Osteoblast (primary cell): ENCODE results near the gene TOM1L2. TPM values are rescaled to one million over a fixed set of nuclear protein-coding genes. Genes with fewer than 3 reads are reported as not detected.

Experiments used
- DNase-seq: peaks from one replicate; pipeline ENCODE4 v3.0.0; 2011; ENCODE audit warnings: low spot score, mixed read lengths; ENCODE audit not compliant: insufficient read length; ENCODE audit errors: missing footprints
- H2AFZ ChIP-seq: 2 replicates; pipeline ENCODE4 v1.6.0; 2011; ENCODE audit warnings: mild to moderate bottlenecking, low read length
- H3K27ac ChIP-seq: 2 replicates; pipeline ENCODE4 v1.5.1; 2011; ENCODE audit warnings: mild to moderate bottlenecking, low read depth, low read length, moderate library complexity
- H3K27me3 ChIP-seq: 2 replicates; pipeline ENCODE4 v1.6.0; 2012; ENCODE audit warnings: mild to moderate bottlenecking, control low read depth, inconsistent platforms, low read length, moderate library complexity; ENCODE audit not compliant: insufficient read depth
- H3K36me3 ChIP-seq: 2 replicates; pipeline ENCODE4 v1.5.1; 2011; ENCODE audit warnings: mild to moderate bottlenecking, low read length, control low read depth, moderate library complexity; ENCODE audit not compliant: insufficient read depth
- H3K4me1 ChIP-seq: 2 replicates; pipeline ENCODE4 v1.5.1; 2011; ENCODE audit warnings: mild to moderate bottlenecking, low read length, control low read depth, moderate library complexity; ENCODE audit not compliant: insufficient read depth
- H3K4me2 ChIP-seq: 2 replicates; pipeline ENCODE4 v1.6.0; 2011; ENCODE audit warnings: mild to moderate bottlenecking, low read length; ENCODE audit not compliant: insufficient read depth
- H3K4me3 ChIP-seq: fragments of 200-600 bp; sonication (generic); 3 replicates; pipeline ENCODE4 v1.5.1; 2012; ENCODE audit warnings: mild to moderate bottlenecking, low read length, inconsistent platforms; ENCODE audit not compliant: insufficient read depth
- H3K79me2 ChIP-seq: 2 replicates; pipeline ENCODE4 v1.6.0; 2012; ENCODE audit warnings: mild to moderate bottlenecking, low read length, control low read depth, inconsistent platforms; ENCODE audit not compliant: insufficient read depth
- H3K9me3 ChIP-seq: 2 replicates; pipeline ENCODE4 v1.5.1; 2011; ENCODE audit warnings: low read depth, low read length, control low read depth
- H4K20me1 ChIP-seq: 2 replicates; pipeline ENCODE4 v1.6.0; 2012; ENCODE audit warnings: mild to moderate bottlenecking, low read length, control low read depth; ENCODE audit not compliant: insufficient read depth
- total RNA-seq: library from RNA; depleted of rRNA; stranded (reverse); fragments of >200 nt; gene quantifications from 2 replicates; pipeline ENCODE4 v1.2.3, GENCODE V29; 2012
- TF ChIP-seq, protein P1 (sequence below): IDR thresholded peaks from 2 replicates; pipeline ENCODE4 v1.5.1; 2011; ENCODE audit warnings: mild to moderate bottlenecking, low read depth, low read length, moderate library complexity; ENCODE audit errors: extremely low read depth

Gene TOM1L2
- total RNA-seq, 1 donor, result 38.7 TPM

DNA sequence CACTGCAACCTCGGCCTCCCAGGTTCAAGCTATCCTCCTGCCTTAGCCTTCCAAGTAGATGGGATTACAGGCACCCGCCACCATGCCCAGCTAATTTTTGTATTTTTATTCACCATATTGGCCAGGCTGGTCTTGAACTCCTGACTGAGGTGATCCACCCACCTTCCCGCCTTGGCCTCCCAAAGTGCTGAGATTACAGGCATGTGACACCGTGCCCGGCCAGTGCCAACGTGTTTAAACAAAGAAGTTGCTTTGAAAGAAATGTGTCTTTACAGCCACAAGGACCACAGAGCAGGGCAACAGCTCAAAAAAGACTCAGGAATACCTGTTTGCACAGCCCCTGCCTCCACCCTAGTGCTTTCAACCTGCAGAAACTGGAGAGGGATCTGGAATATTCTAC is 41.8 kb upstream of the TOM1L2 start:
- no peaks in the 10 kb centered on the region for H3K36me3 ChIP-seq
- peaks cover 9% of the 10 kb centered on the region for H3K4me1 ChIP-seq
- no peaks in the 10 kb centered on the region for H3K79me2 ChIP-seq
- H3K4me2 ChIP-seq, result no peak overlapping the region
- TF ChIP-seq, protein P1, sequence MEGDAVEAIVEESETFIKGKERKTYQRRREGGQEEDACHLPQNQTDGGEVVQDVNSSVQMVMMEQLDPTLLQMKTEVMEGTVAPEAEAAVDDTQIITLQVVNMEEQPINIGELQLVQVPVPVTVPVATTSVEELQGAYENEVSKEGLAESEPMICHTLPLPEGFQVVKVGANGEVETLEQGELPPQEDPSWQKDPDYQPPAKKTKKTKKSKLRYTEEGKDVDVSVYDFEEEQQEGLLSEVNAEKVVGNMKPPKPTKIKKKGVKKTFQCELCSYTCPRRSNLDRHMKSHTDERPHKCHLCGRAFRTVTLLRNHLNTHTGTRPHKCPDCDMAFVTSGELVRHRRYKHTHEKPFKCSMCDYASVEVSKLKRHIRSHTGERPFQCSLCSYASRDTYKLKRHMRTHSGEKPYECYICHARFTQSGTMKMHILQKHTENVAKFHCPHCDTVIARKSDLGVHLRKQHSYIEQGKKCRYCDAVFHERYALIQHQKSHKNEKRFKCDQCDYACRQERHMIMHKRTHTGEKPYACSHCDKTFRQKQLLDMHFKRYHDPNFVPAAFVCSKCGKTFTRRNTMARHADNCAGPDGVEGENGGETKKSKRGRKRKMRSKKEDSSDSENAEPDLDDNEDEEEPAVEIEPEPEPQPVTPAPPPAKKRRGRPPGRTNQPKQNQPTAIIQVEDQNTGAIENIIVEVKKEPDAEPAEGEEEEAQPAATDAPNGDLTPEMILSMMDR, result no peak
- H4K20me1 ChIP-seq, result peaks cover 2% of the 10 kb centered on the region
- H2AFZ ChIP-seq, result no peak overlapping the region
- no peak for DNase-seq
- H3K4me3 ChIP-seq, result no peak overlapping the region
- H3K9me3 ChIP-seq, result no peaks in the 10 kb centered on the region
- H3K27ac ChIP-seq, result no peak overlapping the region
- no peaks in the 10 kb centered on the region for H3K27me3 ChIP-seq

DNA sequence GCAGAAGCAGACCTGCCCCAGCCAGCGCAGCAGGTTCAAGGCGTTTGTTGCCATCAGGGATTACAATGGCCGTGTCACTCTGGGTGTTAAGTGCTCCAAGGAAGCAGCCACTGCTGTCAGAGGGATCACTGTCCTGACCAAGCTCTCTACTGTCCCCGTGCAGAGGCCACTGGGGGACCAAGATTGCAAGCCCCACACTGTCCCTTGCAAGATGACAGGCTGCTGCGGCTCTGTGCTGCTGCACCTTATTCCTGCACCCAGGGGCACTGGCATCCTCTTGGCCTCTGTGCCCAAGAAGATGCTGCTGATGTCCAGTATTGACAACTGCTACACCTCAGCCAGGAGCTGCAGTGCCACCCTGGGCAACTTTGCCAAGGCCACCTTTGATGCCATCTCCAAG is 39.1 kb upstream of the TOM1L2 start:
- Histone ChIP-seq H3K4me2 (no peak overlapping the region), H4K20me1 (no peaks in the 10 kb centered on the region), H3K27ac (no peak overlapping the region), H3K4me1 (peaks cover 13% of the 10 kb centered on the region), H3K9me3 (no peaks in the 10 kb centered on the region), H3K27me3 (no peaks in the 10 kb centered on the region), H3K36me3 (no peaks in the 10 kb centered on the region), H2AFZ (no peak overlapping the region), H3K4me3 (no peak overlapping the region), H3K79me2 (no peaks in the 10 kb centered on the region)
- DNase-seq, result no peak
- TF ChIP-seq, protein P1, result no peak

- H3K27me3 ChIP-seq, result no peaks in the 10 kb centered on the region
- no peak overlapping the region for H3K4me2 ChIP-seq
- no peaks in the 10 kb centered on the region for H3K79me2 ChIP-seq
- TF ChIP-seq, protein P1, result no peak
- H3K9me3 ChIP-seq, result no peaks in the 10 kb centered on the region
- H3K4me3 ChIP-seq, result no peak overlapping the region
- H3K4me1 ChIP-seq, result peaks cover 13% of the 10 kb centered on the region
- H4K20me1 ChIP-seq, result no peaks in the 10 kb centered on the region
- H3K36me3 ChIP-seq, result no peaks in the 10 kb centered on the region
- no peak overlapping the region for H2AFZ ChIP-seq
- peak; percentile 67 for DNase-seq
- H3K27ac ChIP-seq, result no peak overlapping the region
These were observed 37.6 kb upstream of the TOM1L2 start for GRCh38 chr17:18009609-18010420.

DNA sequence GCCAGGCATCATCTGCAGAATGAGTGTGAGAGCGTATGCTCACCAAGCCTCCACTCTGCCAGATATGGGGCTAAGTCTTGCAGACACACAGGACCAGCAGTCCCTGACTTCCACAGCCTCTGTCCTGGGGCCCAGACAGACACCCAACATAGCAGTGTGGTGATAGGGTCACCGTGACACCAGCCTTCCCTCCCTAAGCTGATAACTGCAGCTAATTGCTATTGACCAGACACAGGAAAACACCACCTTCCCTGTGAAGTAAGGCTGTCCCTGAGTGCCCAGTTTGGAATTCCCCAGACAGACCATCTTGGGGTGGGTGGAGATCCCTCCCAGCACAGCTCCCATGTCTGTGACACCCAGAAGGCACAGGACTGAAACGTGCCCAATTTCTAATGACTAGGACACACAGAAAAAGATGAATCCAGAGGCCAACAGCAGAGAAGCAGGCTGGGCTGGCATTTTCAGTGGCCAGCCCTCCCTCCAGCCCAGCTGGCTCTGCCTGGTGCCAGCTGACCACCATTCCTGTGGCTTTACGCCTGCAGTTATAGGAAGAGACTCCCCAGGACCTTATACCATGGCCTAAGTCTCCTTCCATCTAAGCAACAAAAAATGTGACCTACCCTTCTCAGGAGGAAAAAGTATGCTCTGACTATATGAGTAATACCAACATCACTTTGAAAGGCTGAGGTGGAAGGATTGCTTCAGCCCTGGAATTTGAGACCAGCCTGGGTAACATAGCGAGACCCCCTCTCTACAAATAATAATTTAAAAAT is 36.5 kb upstream of the TOM1L2 start:
- no peak overlapping the region for H3K4me3 ChIP-seq
- peaks cover 13% of the 10 kb centered on the region for H3K4me1 ChIP-seq
- H3K27me3 ChIP-seq, result no peaks in the 10 kb centered on the region
- peaks cover 2% of the 10 kb centered on the region for H4K20me1 ChIP-seq
- H3K9me3 ChIP-seq, result no peaks in the 10 kb centered on the region
- H3K27ac ChIP-seq, result peak overlapping the region; percentile 37
- peak; percentile 96 for DNase-seq
- H3K36me3 ChIP-seq, result no peaks in the 10 kb centered on the region
- peak overlapping the region; percentile 29 for H3K4me2 ChIP-seq
- TF ChIP-seq, protein P1, result no peak
- H2AFZ ChIP-seq, result no peak overlapping the region
- no peaks in the 10 kb centered on the region for H3K79me2 ChIP-seq
